HepG2 (cell line): ENCODE results near the gene NDOR1. TPM values are rescaled to one million over a fixed set of nuclear protein-coding genes. Genes with fewer than 3 reads are reported as not detected.
A peak's percentile ranks its signal among the peaks of the same experiment; 100 is the strongest.

Source experiments
- ATAC-seq: fragments of 200-7000 bp; cut with Tn5 transposase; 3 replicates; pipeline ENCODE4 v1.9.1; 2020; ENCODE audit warnings: mild to moderate bottlenecking, moderate library complexity
- BruUV-seq: library from RNA; stranded (reverse); fragments of 400-500 nt; replicated peaks from 2 replicates; lab custom pipeline; 2021; lab: Mats Ljungman, UMichigan
- CTCF ChIA-PET: fragments of 300-600 bp; formaldehyde crosslinking; extraction: SDS; loops from one replicate; lab custom pipeline; 2021; ENCODE audit warnings: low total read pairs, inconsistent platforms, low intra/inter-chr PET ratio; lab: Yijun Ruan, JAX
- POLR2A ChIA-PET: fragments of 350-600 bp; sonication (Branson Sonifier 250); formaldehyde crosslinking; loops from one replicate; lab custom pipeline; 2020; ENCODE audit warnings: antibody characterized with exemption, inconsistent platforms; lab: Yijun Ruan, JAX
- DNase-seq: peaks from one replicate; pipeline ENCODE4 v3.0.0-alpha.2; 2015; ENCODE audit warnings: low spot score
- FAIRE-seq: peaks from 3 replicates; lab custom pipeline; 2011; peaks lifted over from hg19 to GRCh38; lab: Jason Lieb, UNC
- H2AFZ ChIP-seq: one replicate; pipeline ENCODE4 v1.6.1; 2011; ENCODE audit warnings: low read length, inconsistent platforms
- H3K27ac ChIP-seq: fragments of 300-600 bp; 3 replicates; pipeline ENCODE4 v1.8.0; 2011; ENCODE audit warnings: mixed run types, mild to moderate bottlenecking, mixed read lengths, low read length, inconsistent platforms; ENCODE audit not compliant: insufficient read depth; ENCODE audit errors: extremely low read length
- H3K27me3 ChIP-seq, 2 experiments: fragments of 200-600 bp in 1 of 2; 2 replicates in 1 of 2; 3 replicates in 1 of 2; pipeline versions ENCODE4 v1.6.0 to v1.8.0; 2011; ENCODE audit warnings: low read length in 2 of 2, mild to moderate bottlenecking in 2 of 2, moderate library complexity in 2 of 2, inconsistent platforms in 1 of 2; ENCODE audit not compliant: insufficient read depth in 2 of 2, control insufficient read depth in 1 of 2
- H3K36me3 ChIP-seq, 2 experiments: fragments of 200-600 bp in 1 of 2; replicated peaks in 1 of 2; 2 replicates in 1 of 2; 3 replicates in 1 of 2; pipeline versions ENCODE4 v1.5.1 to v1.8.0; 2011; ENCODE audit warnings: low read length in 2 of 2, inconsistent platforms in 1 of 2; ENCODE audit not compliant: insufficient read depth in 2 of 2, control insufficient read depth in 1 of 2
- H3K4me1 ChIP-seq: 2 replicates; pipeline ENCODE4 v1.5.1; 2012; ENCODE audit warnings: low read length, inconsistent platforms; ENCODE audit not compliant: insufficient read depth
- H3K4me2 ChIP-seq: 2 replicates; pipeline ENCODE4 v1.6.0; 2011; ENCODE audit warnings: low read depth, low read length, inconsistent platforms
- H3K4me3 ChIP-seq, 3 experiments: fragments of 200-600 bp in 1 of 3; sonication (generic), shearing (Covaris generic) in 1 of 3; replicated peaks in 1 of 3; 2 replicates each; pipeline ENCODE4 v1.5.1; 2011 to 2016; ENCODE audit warnings: low read length in 3 of 3, inconsistent platforms in 2 of 3, low read depth in 2 of 3, mild to moderate bottlenecking in 2 of 3, control low read depth in 1 of 3, mixed read lengths in 1 of 3; ENCODE audit not compliant: insufficient read depth in 1 of 3
- H3K79me2 ChIP-seq: one replicate; pipeline ENCODE4 v1.6.1; 2011; ENCODE audit warnings: low read length, inconsistent platforms; ENCODE audit not compliant: insufficient read depth
- H3K9ac ChIP-seq: 2 replicates; pipeline ENCODE4 v1.6.0; 2011; ENCODE audit warnings: mild to moderate bottlenecking, low read depth, low read length, inconsistent platforms; ENCODE audit not compliant: insufficient read depth
- H3K9me3 ChIP-seq: 2 replicates; pipeline ENCODE4 v1.5.1; 2012; ENCODE audit warnings: mild to moderate bottlenecking, low read length
- H4K20me1 ChIP-seq: 2 replicates; pipeline ENCODE4 v1.6.0; 2011; ENCODE audit warnings: inconsistent platforms, mild to moderate bottlenecking, low read length, moderate library complexity; ENCODE audit not compliant: insufficient read depth
- CREB1 ChIP-seq, 2 experiments: fragments of 450-650 bp in 1 of 2; IDR thresholded peaks; 2 replicates each; pipeline ENCODE4 v1.6.1; 2016 to 2017; ENCODE audit warnings: control low read depth in 1 of 2, mild to moderate bottlenecking in 1 of 2, missing compliant biosample characterization in 1 of 2, missing genetic modification characterization in 1 of 2
- EED ChIP-seq: sonication (generic); formaldehyde crosslinking; IDR thresholded peaks from 2 replicates; pipeline ENCODE4 v1.5.0; 2020; ENCODE audit warnings: mild to moderate bottlenecking, missing genetic modification reagents
- GATAD2A ChIP-seq: IDR thresholded peaks from 2 replicates; pipeline ENCODE4 v1.6.1; 2016
- HOXD1 ChIP-seq: sonication (generic); formaldehyde crosslinking; IDR thresholded peaks from 2 replicates; pipeline ENCODE4 v1.5.0; 2020; ENCODE audit warnings: missing genetic modification reagents
- JUND ChIP-seq: sonication (generic); formaldehyde crosslinking; IDR thresholded peaks from 2 replicates; pipeline ENCODE4 v1.8.0; 2022; ENCODE audit warnings: mild to moderate bottlenecking, missing genetic modification reagents
- MAZ ChIP-seq, 2 experiments: sonication (generic) in 1 of 2; formaldehyde crosslinking in 1 of 2; IDR thresholded peaks; 2 replicates each; pipeline versions ENCODE4 v1.5.0 to v1.6.1; 2012 to 2020; ENCODE audit warnings: low read depth in 2 of 2, mild to moderate bottlenecking in 2 of 2, borderline replicate concordance in 1 of 2, improper control_type of control experiment in 1 of 2, low read length in 1 of 2, missing genetic modification reagents in 1 of 2, moderate library complexity in 1 of 2
- RFXAP ChIP-seq: sonication (generic); formaldehyde crosslinking; IDR thresholded peaks from 2 replicates; pipeline ENCODE4 v1.4.0; 2020; ENCODE audit warnings: missing genetic modification reagents, borderline replicate concordance
- SIN3A ChIP-seq: IDR thresholded peaks from 2 replicates; pipeline ENCODE4 v1.6.1; 2011; ENCODE audit warnings: low read depth, mild to moderate bottlenecking, control low read depth, low read length, borderline replicate concordance
- TCF12 ChIP-seq, 2 experiments: fragments of 450-650 bp in 1 of 2; sonication (generic) in 1 of 2; formaldehyde crosslinking in 1 of 2; IDR thresholded peaks; 2 replicates each; pipeline versions ENCODE4 v1.6.1 to v1.8.0; 2017 to 2022; ENCODE audit warnings: antibody characterized with exemption in 1 of 2, mild to moderate bottlenecking in 1 of 2, missing genetic modification reagents in 1 of 2, moderate library complexity in 1 of 2
- ZNF274 ChIP-seq: sonication (generic); formaldehyde crosslinking; IDR thresholded peaks from 2 replicates; pipeline ENCODE4 v1.5.1; 2020; ENCODE audit warnings: mild to moderate bottlenecking, missing genetic modification reagents
- ZNF501 ChIP-seq: sonication (generic); formaldehyde crosslinking; IDR thresholded peaks from 2 replicates; pipeline ENCODE4 v1.5.1; 2020; ENCODE audit warnings: mild to moderate bottlenecking, moderate library complexity, missing genetic modification reagents
- ZNF557 ChIP-seq: sonication (generic); formaldehyde crosslinking; IDR thresholded peaks from 2 replicates; pipeline ENCODE4 v1.4.0; 2020; ENCODE audit warnings: missing genetic modification reagents
- ZNF629 ChIP-seq: sonication (generic); formaldehyde crosslinking; conservative IDR thresholded peaks from 2 replicates; pipeline ENCODE4 v1.5.0; 2020; ENCODE audit warnings: missing genetic modification reagents
- ZNF788 ChIP-seq: sonication (generic); formaldehyde crosslinking; IDR thresholded peaks from 2 replicates; pipeline ENCODE4 v1.5.0; 2020; ENCODE audit warnings: mild to moderate bottlenecking, missing genetic modification reagents, borderline replicate concordance
- ZSCAN25 ChIP-seq: sonication (generic); formaldehyde crosslinking; IDR thresholded peaks from 2 replicates; pipeline ENCODE4 v1.8.0; 2022; ENCODE audit warnings: mild to moderate bottlenecking, missing genetic modification reagents
- WGBS: methylation state at CpG from one replicate; pipeline ENCODE4 v1.1.6; 2017; ENCODE audit warnings: low lambda C conversion rate; 5-methylcytosine and 5-hydroxymethylcytosine counted together
- in situ Hi-C: cut with HindIII; loops from 2 replicates; pipeline ENCODE4 v1.10.0; 2017; ENCODE audit warnings: low pct_unique_long_range_greater_than_20kb; ENCODE audit not compliant: extremely low pct_ligation_motif_present
- intact Hi-C: fragments of 100-400 bp; cut with micrococcal nuclease; formaldehyde crosslinking; loops from one replicate; pipeline ENCODE4 v1.10.0; 2022; ENCODE audit not compliant: unreplicated experiment
- polyA plus RNA-seq, 8 experiments: library from polyadenylated mRNA; depleted of rRNA in 3 of 8; stranded (reverse) in 7 of 8; unstranded in 1 of 8; fragments of >200 nt; fragmentation: Illumina TruSeq in 4 of 8; extraction: Trizol in 4 of 8; gene quantifications; 2 replicates each; pipeline versions ENCODE4 v1.2.1 to v1.2.3, GENCODE V29; 2011 to 2016; ENCODE audit warnings: low read depth in 4 of 8, missing spikeins in 1 of 8, mixed read lengths in 1 of 8; ENCODE audit not compliant: insufficient read depth in 1 of 8
- total RNA-seq, 5 experiments: library from RNA; depleted of rRNA; stranded (reverse); fragments of >200 nt; fragmentation: Illumina TruSeq; extraction: Trizol; gene quantifications; 2 replicates each; pipeline ENCODE4 v1.2.3, GENCODE V29; 2016; ENCODE audit warnings: low read depth in 1 of 5
- TF ChIP-seq, protein P1 (sequence below): sonication (generic); formaldehyde crosslinking; IDR thresholded peaks from 2 replicates; pipeline ENCODE4 v1.4.0; 2020; ENCODE audit warnings: missing genetic modification reagents

The NDOR1 gene
- total and polyA plus RNA-seq, 2 of the 13 experiments (the other 11 are each of a cell fraction or from before 2014, with no cell fraction given), result 3.6 to 8.7 TPM

DNA sequence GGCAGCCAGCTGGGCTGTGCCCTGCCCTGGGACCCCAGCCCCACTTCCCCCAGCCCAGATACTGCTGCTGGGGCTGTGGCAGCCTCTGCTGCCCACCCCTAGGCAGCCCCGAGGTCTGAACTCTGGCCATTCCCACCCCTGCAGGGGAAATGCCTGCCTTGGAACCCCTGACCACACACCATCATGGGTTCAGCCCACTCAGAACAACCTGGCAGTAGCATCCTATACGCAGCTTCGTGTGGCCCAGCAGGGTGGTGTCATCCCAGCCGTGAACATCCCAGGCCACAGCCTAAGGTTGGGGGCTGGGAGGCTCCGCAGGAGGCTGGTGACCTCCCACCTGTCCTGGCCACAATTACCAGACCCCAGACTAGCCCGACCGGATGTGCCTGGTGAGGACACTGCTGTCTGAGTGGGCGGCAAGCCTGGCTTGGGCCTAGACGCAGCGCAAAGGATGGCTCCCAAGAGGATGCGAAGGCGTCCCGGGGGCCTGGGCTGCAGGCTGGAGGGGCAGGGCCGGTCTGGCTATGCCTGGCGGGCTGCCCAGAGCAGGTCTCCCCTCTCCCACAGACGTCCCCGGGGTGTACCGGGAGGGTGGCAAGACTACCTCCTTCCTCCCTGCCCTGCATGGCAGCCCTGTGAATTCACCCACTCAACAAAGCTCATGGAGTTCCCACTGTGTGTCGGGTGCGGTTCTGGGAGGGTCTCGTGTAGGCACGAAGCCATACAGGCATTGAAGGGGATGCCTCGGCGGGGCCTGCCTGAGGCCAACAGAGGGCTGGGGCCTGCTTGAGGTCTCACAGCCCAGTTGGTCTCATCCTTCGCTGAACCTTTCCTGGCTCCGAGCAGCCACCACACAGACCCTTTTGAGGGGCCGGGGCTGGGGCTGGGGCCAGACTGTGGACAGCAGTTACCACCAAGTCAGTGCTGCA is 23.7 kb downstream of the NDOR1 start:
- H3K4me3 ChIP-seq, result peak overlapping the region; percentile 53 to 72 (median 62)
- peak; percentile 6 for ATAC-seq
- intact Hi-C loops, result no loop called here
- ChIA-PET POLR2A (interaction anchor here (0.9 to 2.7 kb wide), 13 partner anchors 9 to 143 kb away, joined by 3 to 16 read pairs (median 6); partner anchors contain the start of genes ANAPC2, MAN1B1, SSNA1 and TOR4A), CTCF (no interaction called here)
- H3K36me3 ChIP-seq, result no peaks in the 10 kb centered on the region
- H4K20me1 ChIP-seq, result no peaks in the 10 kb centered on the region
- peak overlapping the region; percentile 96 for H3K4me2 ChIP-seq
- in situ Hi-C loops, result loop anchor here (5.0 kb wide), 2 partner anchors 42 to 117 kb away; partner anchors contain the start of genes ANAPC2, DPP7 and SSNA1
- WGBS, result 16% methylated on average over 8 of the region's 27 CpGs
- H3K9ac ChIP-seq, result peak overlapping the region; percentile 65
- H2AFZ ChIP-seq, result no peak overlapping the region
- no peaks in the 10 kb centered on the region for H3K79me2 ChIP-seq
- H3K27me3 ChIP-seq, result no peaks in the 10 kb centered on the region
- no peak for DNase-seq
- FAIRE-seq, result no peak
- no peaks in the 10 kb centered on the region for H3K9me3 ChIP-seq
- peaks cover 75% of the 10 kb centered on the region for H3K4me1 ChIP-seq
- no TSS peak for BruUV-seq
- H3K27ac ChIP-seq, result peak overlapping the region; percentile 75
- TF ChIP-seq JUND (CRISPR knock-in tag), result 0 out of 2 replicates have a peak, but pooled peaks have one; percentile 8
- peak; percentile 51 for TF ChIP-seq ZNF788 (CRISPR knock-in tag)
- TF ChIP-seq ZNF274 (CRISPR knock-in tag), result no peak
- 0 out of 2 replicates have a peak, but pooled peaks have one; percentile 24 for TF ChIP-seq HOXD1 (CRISPR knock-in tag)
- TF ChIP-seq MAZ (IDR thresholded peaks at IDR 0.05; ENCODE audit: borderline replicate concordance, low read depth, low read length), result no peak
- TF ChIP-seq MAZ (CRISPR knock-in tag; IDR thresholded peaks at IDR 0.05; ENCODE audit: low read depth), result peak; percentile 10; the same call in 1 of the 2 replicates
- 0 out of 2 replicates have a peak, but pooled peaks have one; percentile 0 for TF ChIP-seq GATAD2A
- 0 out of 2 replicates have a peak, but pooled peaks have one; percentile 34 for TF ChIP-seq EED
- TF ChIP-seq ZSCAN25 (CRISPR knock-in tag), result peak; percentile 58; the same call in 1 of the 2 replicates
- TF ChIP-seq RFXAP (CRISPR knock-in tag), result peak; percentile 44; the same call in 1 of the 2 replicates
- TF ChIP-seq ZNF501 (CRISPR knock-in tag), result 0 out of 2 replicates have a peak, but pooled peaks have one; percentile 21
- no peak for TF ChIP-seq TCF12 (IDR thresholded peaks at IDR 0.05)
- TF ChIP-seq TCF12 (CRISPR knock-in tag; IDR thresholded peaks at IDR 0.05), result 0 out of 2 replicates have a peak, but pooled peaks have one; percentile 12
- TF ChIP-seq ZNF557 (CRISPR knock-in tag), result 0 out of 2 replicates have a peak, but pooled peaks have one; percentile 53
- TF ChIP-seq SIN3A, result peak; percentile 36; the same call in 1 of the 2 replicates
- TF ChIP-seq ZNF629 (CRISPR knock-in tag), result 0 out of 2 replicates have a peak, but pooled peaks have one; percentile 14
- TF ChIP-seq CREB1 (IDR thresholded peaks at IDR 0.05), result no peak
- TF ChIP-seq CREB1 (CRISPR knock-in tag; IDR thresholded peaks at IDR 0.05), result no peak
- TF ChIP-seq, protein P1, sequence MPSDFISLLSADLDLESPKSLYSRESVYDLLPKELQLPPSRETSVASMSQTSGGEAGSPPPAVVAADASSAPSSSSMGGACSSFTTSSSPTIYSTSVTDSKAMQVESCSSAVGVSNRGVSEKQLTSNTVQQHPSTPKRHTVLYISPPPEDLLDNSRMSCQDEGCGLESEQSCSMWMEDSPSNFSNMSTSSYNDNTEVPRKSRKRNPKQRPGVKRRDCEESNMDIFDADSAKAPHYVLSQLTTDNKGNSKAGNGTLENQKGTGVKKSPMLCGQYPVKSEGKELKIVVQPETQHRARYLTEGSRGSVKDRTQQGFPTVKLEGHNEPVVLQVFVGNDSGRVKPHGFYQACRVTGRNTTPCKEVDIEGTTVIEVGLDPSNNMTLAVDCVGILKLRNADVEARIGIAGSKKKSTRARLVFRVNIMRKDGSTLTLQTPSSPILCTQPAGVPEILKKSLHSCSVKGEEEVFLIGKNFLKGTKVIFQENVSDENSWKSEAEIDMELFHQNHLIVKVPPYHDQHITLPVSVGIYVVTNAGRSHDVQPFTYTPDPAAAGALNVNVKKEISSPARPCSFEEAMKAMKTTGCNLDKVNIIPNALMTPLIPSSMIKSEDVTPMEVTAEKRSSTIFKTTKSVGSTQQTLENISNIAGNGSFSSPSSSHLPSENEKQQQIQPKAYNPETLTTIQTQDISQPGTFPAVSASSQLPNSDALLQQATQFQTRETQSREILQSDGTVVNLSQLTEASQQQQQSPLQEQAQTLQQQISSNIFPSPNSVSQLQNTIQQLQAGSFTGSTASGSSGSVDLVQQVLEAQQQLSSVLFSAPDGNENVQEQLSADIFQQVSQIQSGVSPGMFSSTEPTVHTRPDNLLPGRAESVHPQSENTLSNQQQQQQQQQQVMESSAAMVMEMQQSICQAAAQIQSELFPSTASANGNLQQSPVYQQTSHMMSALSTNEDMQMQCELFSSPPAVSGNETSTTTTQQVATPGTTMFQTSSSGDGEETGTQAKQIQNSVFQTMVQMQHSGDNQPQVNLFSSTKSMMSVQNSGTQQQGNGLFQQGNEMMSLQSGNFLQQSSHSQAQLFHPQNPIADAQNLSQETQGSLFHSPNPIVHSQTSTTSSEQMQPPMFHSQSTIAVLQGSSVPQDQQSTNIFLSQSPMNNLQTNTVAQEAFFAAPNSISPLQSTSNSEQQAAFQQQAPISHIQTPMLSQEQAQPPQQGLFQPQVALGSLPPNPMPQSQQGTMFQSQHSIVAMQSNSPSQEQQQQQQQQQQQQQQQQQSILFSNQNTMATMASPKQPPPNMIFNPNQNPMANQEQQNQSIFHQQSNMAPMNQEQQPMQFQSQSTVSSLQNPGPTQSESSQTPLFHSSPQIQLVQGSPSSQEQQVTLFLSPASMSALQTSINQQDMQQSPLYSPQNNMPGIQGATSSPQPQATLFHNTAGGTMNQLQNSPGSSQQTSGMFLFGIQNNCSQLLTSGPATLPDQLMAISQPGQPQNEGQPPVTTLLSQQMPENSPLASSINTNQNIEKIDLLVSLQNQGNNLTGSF, result 0 out of 2 replicates have a peak, but pooled peaks have one; percentile 18
